GM19023 (cell line): Measurements from ENCODE around the gene ANKRD36B.
"Not testable (repeated sequence)": the region's sequence is repeated elsewhere in the genome, so short reads cannot be mapped to it uniquely, and the experiment has no call there.

Source experiments
- ATAC-seq: cut with Tn5 transposase; IDR thresholded peaks from one replicate; pipeline ENCODE4 v1.9.1; 2021; ENCODE audit warnings: mild to moderate bottlenecking, moderate library complexity; ENCODE audit not compliant: unreplicated experiment

Gene ANKRD36B

GRCh38 chr2:97550498-97550897 is 39.2 kb downstream of the ANKRD36B start:
- ATAC-seq: not testable (repeated sequence)

GRCh38 chr2:97549058-97549457 is 40.6 kb downstream of the ANKRD36B start:
- ATAC-seq: not testable (repeated sequence)

GRCh38 chr2:97548536-97548935 is 41.1 kb downstream of the ANKRD36B start:
- ATAC-seq: not testable (repeated sequence)

- ATAC-seq: no peak
Measured at GRCh38 chr2:97546711-97547110, 43.0 kb downstream of the ANKRD36B start.

DNA sequence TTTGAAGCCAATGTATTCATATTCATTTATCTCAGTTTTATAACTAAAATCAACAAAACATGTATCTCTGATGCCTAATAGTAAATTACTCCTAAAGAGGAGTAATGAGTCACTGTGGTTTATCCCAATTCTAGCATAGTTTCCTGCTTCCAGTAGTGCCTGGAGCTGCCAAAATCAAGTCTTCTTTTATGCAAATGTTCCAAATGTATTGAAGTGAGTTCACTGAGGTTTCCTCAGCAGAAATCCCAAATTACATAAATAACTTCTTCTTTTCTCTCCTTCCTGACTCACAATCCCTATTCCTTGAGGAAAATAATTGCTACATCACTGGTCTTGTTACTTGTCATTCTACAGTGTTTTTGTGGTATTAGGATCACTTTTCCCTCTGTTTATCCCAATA is 44.8 kb downstream of the ANKRD36B start:
- ATAC-seq: not testable (repeated sequence)

GRCh38 chr2:97525904-97526303 is 63.8 kb downstream of the ANKRD36B start:
- ATAC-seq: not testable (repeated sequence)

DNA sequence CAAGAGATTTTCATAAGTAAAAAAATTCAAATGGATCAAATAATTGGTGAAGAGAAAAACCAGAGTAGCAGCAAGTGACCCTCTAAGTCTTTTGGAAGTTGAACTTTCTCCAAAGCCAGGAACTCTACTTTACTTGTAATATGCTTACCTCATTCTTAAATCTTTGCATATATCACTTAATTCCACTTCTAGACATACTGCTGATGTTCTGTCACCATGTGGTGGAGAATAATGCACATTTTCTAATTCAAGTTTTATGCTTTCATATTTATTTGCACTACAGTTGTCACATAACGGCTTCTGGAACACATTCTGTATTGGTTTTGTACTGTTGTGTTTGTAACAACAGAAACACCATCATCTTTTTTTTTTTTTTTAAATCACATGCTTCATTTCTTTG is 65.9 kb downstream of the ANKRD36B start:
- not testable (repeated sequence) for ATAC-seq

DNA sequence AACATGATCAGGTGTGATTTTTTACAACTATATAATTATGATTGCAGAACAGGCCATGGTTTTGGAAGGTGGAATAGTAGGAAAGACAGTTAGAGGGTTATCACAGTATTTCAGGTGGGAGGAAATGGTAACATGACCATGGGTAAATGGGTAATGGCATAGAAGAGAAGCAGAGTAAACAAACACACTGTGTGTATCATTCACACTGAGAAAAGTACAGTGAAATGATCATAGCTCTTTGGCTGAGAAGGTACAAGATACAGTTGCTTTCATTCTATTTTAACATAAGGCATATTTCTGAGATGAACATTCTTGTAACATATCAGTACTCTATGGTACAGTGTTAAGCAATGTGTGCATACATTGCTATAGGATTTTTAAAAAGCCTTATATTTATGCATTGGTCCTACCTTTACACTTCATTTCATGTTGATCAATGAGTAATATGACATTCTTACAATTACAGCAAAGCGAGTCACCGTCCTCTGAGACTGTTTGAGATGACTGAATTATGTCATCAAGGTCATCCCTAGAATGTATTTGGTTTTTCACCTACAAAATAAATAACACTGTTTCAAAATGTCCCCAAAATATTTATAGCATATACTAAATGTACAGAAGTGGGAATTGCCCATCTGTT is 66.6 kb downstream of the ANKRD36B start:
- not testable (repeated sequence) for ATAC-seq

GRCh38 chr2:97495651-97496050 is 94.0 kb downstream of the ANKRD36B start:
- ATAC-seq: not testable (repeated sequence)

- ATAC-seq: not testable (repeated sequence)
Measured at GRCh38 chr2:97490141-97490540, 99.5 kb downstream of the ANKRD36B start.
